Sigmoid colon (tissue), 7 donors: Measurements from ENCODE around the gene MTMR6. TPM values are rescaled to one million over a fixed set of nuclear protein-coding genes. Genes with fewer than 3 reads are reported as not detected.

Experiments
- DNase-seq: peaks from one replicate; pipeline ENCODE4 v3.0.0-alpha.2; 2019
- H3K27ac ChIP-seq, 4 donors: fragments of 200-600 bp; sonication (generic); one replicate each; pipeline ENCODE4 v1.5.1; 2016 to 2019; ENCODE audit warnings: mild to moderate bottlenecking in 1 of 4
- H3K27me3 ChIP-seq, 3 donors: fragments of 200-600 bp; sonication (generic); one replicate each; pipeline ENCODE4 v1.5.1; 2019; ENCODE audit warnings: mild to moderate bottlenecking in 1 of 3
- H3K36me3 ChIP-seq, 4 donors: fragments of 200-600 bp; sonication (generic); one replicate each; pipeline ENCODE4 v1.5.1; 2016 to 2019
- H3K4me1 ChIP-seq, 4 donors: fragments of 200-600 bp; sonication (generic); one replicate each; pipeline ENCODE4 v1.5.1; 2017 to 2019
- H3K4me3 ChIP-seq, 4 donors: fragments of 200-600 bp; sonication (generic); one replicate each; pipeline ENCODE4 v1.5.1; 2017 to 2019; ENCODE audit warnings: mild to moderate bottlenecking in 2 of 4, moderate library complexity in 1 of 4
- H3K9me3 ChIP-seq, 4 donors: fragments of 200-600 bp in 3 of 4; sonication (generic) in 3 of 4; one replicate each; pipeline versions ENCODE4 v1.5.1 to v1.6.1; 2013 to 2019
- EP300 ChIP-seq, 4 donors: sonication (generic); formaldehyde crosslinking; IDR thresholded peaks; one replicate each; pipeline ENCODE4 v1.6.1; 2017; ENCODE audit warnings: antibody characterized with exemption in 4 of 4
- POLR2A ChIP-seq, 2 donors: fragments of 450-650 bp; IDR thresholded peaks; one replicate each; pipeline ENCODE4 v1.6.1; 2016; ENCODE audit warnings: antibody characterized with exemption in 2 of 2, mild to moderate bottlenecking in 2 of 2, moderate library complexity in 2 of 2
- POLR2AphosphoS5 ChIP-seq, 4 donors: sonication (generic); formaldehyde crosslinking; IDR thresholded peaks; one replicate each; pipeline ENCODE4 v1.6.1; 2017; ENCODE audit warnings: antibody characterized with exemption in 4 of 4
- WGBS, 2 donors: extraction: QIAGEN DNeasy Blood & Tissue Kit; methylation state at CpG; one replicate each; pipeline ENCODE4 v1.1.7; 2013; 5-methylcytosine and 5-hydroxymethylcytosine counted together
- intact Hi-C: fragments of 100-400 bp; cut with DNase I; formaldehyde crosslinking; loops from one replicate; pipeline ENCODE4 v1.15.1; 2023
- polyA plus RNA-seq, 3 donors: library from polyadenylated mRNA; stranded (reverse); fragments of 200-250 nt; gene quantifications; one replicate each; pipeline ENCODE4 v1.2.3, GENCODE V29; 2013
- total RNA-seq, 4 donors: library from RNA; depleted of rRNA; stranded (reverse); fragments of >200 nt; gene quantifications; one replicate each; pipeline ENCODE4 v1.1.0, GENCODE V29; 2016
- TF ChIP-seq, protein P1 (sequence below), 4 experiments: fragments of 450-650 bp in 3 of 4; fragments of 200-600 bp in 1 of 4; IDR thresholded peaks; one replicate each; pipeline ENCODE4 v1.5.1; 2016 to 2019; ENCODE audit warnings: antibody characterized with exemption in 4 of 4, mild to moderate bottlenecking in 3 of 4, moderate library complexity in 2 of 4
- donor health status: healthy with polysubstance abuse.
- donor health status: Bipolar disorder and iron deficiency.
- donor health status: healthy.

Gene MTMR6
- total and polyA plus RNA-seq, 7 donors: 8.9 to 33.1 (median 21.6) TPM

DNA sequence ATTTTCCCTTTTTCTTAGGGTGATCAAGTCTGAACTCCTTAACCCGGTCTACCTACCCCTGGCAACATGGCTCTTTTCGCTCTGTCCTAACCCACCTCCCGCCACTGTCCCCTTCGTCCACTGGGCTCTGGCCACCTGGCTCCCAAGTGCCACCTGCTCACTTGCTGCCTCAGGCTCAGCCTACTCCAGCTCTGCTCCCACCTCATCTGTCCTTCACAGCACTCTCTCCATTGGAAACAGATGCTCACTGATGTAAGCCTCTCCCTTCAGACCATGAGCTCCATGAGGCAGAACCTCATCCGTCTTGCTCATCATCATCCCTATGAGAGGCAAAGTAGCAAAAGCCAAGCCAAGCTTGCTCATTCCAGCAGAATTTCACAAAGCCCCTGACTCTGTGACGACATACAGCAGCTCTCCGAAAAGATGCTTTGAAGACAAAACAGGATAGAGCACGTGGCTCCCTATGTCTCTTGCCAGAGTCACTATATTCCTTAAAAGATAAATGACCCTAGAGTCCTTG, 79.9 kb downstream of the MTMR6 start:
- no peak for DNase-seq
- TF ChIP-seq, protein P1, sequence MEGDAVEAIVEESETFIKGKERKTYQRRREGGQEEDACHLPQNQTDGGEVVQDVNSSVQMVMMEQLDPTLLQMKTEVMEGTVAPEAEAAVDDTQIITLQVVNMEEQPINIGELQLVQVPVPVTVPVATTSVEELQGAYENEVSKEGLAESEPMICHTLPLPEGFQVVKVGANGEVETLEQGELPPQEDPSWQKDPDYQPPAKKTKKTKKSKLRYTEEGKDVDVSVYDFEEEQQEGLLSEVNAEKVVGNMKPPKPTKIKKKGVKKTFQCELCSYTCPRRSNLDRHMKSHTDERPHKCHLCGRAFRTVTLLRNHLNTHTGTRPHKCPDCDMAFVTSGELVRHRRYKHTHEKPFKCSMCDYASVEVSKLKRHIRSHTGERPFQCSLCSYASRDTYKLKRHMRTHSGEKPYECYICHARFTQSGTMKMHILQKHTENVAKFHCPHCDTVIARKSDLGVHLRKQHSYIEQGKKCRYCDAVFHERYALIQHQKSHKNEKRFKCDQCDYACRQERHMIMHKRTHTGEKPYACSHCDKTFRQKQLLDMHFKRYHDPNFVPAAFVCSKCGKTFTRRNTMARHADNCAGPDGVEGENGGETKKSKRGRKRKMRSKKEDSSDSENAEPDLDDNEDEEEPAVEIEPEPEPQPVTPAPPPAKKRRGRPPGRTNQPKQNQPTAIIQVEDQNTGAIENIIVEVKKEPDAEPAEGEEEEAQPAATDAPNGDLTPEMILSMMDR (IDR thresholded peaks at IDR 0.05): no peak
- TF ChIP-seq POLR2AphosphoS5 (IDR thresholded peaks at IDR 0.05): no peak
- H3K9me3 ChIP-seq: no peaks in the 10 kb centered on the region
- H3K4me1 ChIP-seq: no peaks in the 10 kb centered on the region
- 87 to 90% methylated on average over 8 of the region's 8 CpGs for WGBS, 2 donors
- no peaks in the 10 kb centered on the region for H3K27me3 ChIP-seq
- no peaks in the 10 kb centered on the region for H3K36me3 ChIP-seq
- intact Hi-C loops: no loop called here
- no peak overlapping the region for H3K27ac ChIP-seq
- no peak overlapping the region for H3K4me3 ChIP-seq

DNA sequence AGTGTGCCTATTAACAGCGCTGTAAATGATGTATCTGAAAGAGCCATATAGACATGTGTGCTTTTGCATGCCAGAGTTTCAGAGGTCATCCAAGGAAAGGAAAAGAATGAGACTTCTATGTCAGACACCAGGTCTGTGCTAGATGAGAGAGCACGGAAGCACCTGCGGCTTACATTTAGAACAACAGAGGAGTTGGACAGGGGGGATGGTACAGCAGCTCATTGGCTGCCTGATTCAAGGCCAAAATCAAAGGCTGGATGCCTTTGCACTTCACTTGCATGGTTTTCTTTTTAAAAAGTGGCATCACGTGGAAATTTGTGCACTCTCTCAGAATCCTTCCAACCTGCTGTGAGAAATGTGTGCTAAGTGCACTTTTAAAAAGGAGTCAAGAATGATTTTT, 82.4 kb downstream of the MTMR6 start:
- H3K4me1 ChIP-seq: no peaks in the 10 kb centered on the region
- intact Hi-C loops: no loop called here
- no peak overlapping the region for H3K4me3 ChIP-seq
- DNase-seq: no peak
- H3K9me3 ChIP-seq: no peaks in the 10 kb centered on the region
- no peak overlapping the region for H3K27ac ChIP-seq
- 61 to 78% methylated on average over 4 of the region's 4 CpGs for WGBS, 2 donors
- H3K36me3 ChIP-seq: no peaks in the 10 kb centered on the region
- TF ChIP-seq POLR2A (IDR thresholded peaks at IDR 0.05) (no peak), EP300 (IDR thresholded peaks at IDR 0.05) (no peak), POLR2AphosphoS5 (IDR thresholded peaks at IDR 0.05) (no peak)
- TF ChIP-seq, protein P1 (IDR thresholded peaks at IDR 0.05): no peak
- H3K27me3 ChIP-seq: no peaks in the 10 kb centered on the region

DNA sequence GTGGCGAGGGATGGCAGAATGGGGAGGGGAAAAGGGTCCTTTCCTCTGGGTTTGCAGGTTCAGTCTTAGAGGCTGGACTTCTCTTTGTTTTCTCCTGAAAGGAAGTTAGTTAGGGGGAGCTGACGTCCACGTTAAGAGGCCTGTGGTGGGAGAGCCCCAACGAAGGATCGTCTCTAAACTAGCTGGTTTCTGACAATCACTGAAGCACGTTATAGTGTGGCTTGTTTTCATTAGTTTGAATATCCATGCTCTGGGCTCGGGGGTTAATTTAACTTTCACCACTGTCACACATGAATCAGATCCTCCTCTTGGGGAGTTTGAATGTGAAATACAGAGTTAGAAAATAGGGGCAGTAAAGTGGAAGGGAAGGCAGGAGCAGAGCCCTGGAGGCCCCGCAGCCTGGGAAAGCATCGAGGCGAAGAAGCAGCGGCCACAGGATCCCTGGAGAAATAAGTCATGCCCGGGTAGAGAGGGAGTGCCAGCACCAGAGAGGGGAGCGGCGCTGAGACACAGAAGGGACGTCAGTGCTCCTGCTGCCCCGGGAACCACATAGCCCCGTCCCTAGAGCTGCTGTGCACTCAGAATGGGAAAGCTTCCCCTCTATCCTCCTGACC, 84.1 kb downstream of the MTMR6 start:
- no peak overlapping the region for H3K27ac ChIP-seq
- no peaks in the 10 kb centered on the region for H3K27me3 ChIP-seq
- 45% methylated on average over 17 of the region's 17 CpGs for WGBS, 2 donors
- H3K4me1 ChIP-seq: no peaks in the 10 kb centered on the region
- intact Hi-C loops: no loop called here
- no peak for DNase-seq
- no peak for TF ChIP-seq EP300 (IDR thresholded peaks at IDR 0.05)
- TF ChIP-seq POLR2AphosphoS5 (IDR thresholded peaks at IDR 0.05): no peak
- no peak for TF ChIP-seq POLR2A (IDR thresholded peaks at IDR 0.05)
- TF ChIP-seq, protein P1 (IDR thresholded peaks at IDR 0.05): no peak
- no peak overlapping the region for H3K4me3 ChIP-seq
- H3K36me3 ChIP-seq: no peaks in the 10 kb centered on the region
- no peaks in the 10 kb centered on the region for H3K9me3 ChIP-seq

DNA sequence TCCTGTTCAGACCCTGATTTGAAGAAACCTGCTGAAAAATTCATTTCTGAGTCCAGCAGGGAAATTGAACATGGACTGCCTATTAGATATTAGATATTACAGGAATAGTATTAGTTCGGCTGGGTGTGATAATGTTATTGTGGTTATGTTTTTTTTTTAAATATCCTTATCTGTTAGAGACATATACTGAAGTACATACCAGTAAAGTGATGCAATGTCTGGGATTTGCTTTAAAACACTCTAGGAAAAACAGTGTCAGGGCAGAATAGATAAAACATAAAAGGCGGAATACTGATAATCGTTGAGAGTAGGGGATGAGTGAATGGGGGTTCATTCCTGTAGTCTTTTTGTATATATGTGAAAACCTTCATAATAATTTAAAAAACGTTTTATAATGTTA, 86.5 kb downstream of the MTMR6 start:
- no peak overlapping the region for H3K27ac ChIP-seq
- no peaks in the 10 kb centered on the region for H3K27me3 ChIP-seq
- WGBS, 2 donors: 72 to 76% methylated on average over 4 of the region's 4 CpGs
- H3K36me3 ChIP-seq: no peaks in the 10 kb centered on the region
- intact Hi-C loops: no loop called here
- H3K4me3 ChIP-seq: no peak overlapping the region
- no peak for TF ChIP-seq POLR2AphosphoS5 (IDR thresholded peaks at IDR 0.05)
- TF ChIP-seq POLR2A (IDR thresholded peaks at IDR 0.05): no peak
- TF ChIP-seq EP300 (IDR thresholded peaks at IDR 0.05): no peak
- TF ChIP-seq, protein P1 (IDR thresholded peaks at IDR 0.05): no peak
- H3K4me1 ChIP-seq: no peaks in the 10 kb centered on the region
- DNase-seq: no peak
- no peaks in the 10 kb centered on the region for H3K9me3 ChIP-seq

DNA sequence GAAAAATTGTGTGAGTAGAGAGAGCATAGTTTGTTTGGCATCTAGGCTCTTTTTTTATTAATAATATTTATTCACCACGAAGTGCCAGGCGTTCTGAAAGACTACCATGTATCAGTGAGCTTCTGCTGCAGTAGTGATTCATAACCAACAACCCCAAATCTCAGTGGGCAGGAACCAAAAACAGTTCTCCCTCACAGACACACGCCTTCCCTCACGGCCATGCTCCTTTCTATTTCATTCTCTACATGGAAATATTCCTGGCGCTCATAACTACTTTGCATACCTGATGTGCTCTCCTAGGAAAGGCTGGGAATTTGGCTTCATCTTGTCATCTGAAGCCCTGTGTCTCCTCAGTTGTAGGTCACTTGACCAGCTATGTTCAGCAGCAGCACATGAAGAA, 88.6 kb downstream of the MTMR6 start:
- Histone ChIP-seq H3K4me3 (no peak overlapping the region), H3K9me3 (no peaks in the 10 kb centered on the region), H3K27me3 (no peaks in the 10 kb centered on the region), H3K27ac (no peak overlapping the region), H3K4me1 (no peaks in the 10 kb centered on the region), H3K36me3 (no peaks in the 10 kb centered on the region)
- TF ChIP-seq EP300 (IDR thresholded peaks at IDR 0.05) (no peak), POLR2AphosphoS5 (IDR thresholded peaks at IDR 0.05) (no peak), POLR2A (IDR thresholded peaks at IDR 0.05) (no peak)
- TF ChIP-seq, protein P1 (IDR thresholded peaks at IDR 0.05): no peak
- intact Hi-C loops: no loop called here
- 78 to 81% methylated on average over 5 of the region's 5 CpGs for WGBS, 2 donors
- DNase-seq: no peak
